ENCODE results near the gene MPHOSPH9.

The MPHOSPH9 gene

DNA sequence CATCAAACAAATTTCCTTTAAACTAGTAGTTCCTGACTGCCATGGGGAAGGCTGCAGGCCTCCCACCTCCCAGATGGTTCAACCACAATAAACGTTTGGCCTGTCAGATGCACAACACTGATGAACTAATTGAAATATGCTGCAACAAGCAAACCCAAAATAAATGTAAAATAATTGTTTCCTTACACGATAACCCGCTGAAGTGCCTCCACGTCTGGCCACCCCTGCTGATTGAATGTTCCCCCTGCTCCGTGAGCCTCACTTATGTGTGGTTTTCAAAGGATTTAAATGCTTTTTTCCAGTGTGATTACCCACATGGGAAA lies 90.5 kb downstream of the MPHOSPH9 start:
- peak overlapping the region; percentile 78 for H3K27ac ChIP-seq (ENCODE audit: low read depth, low read length)
- peaks cover 34 to 46% of the 10 kb centered on the region in 2 donors for H3K4me1 ChIP-seq (ENCODE audit: control insufficient read depth in 1 of 2, insufficient read depth in 2 of 2, low read length in 2 of 2)
- H3K27me3 ChIP-seq (ENCODE audit: control insufficient read depth in 1 of 2, insufficient read depth in 2 of 2, low read length in 2 of 2): no peaks in the 10 kb centered on the region
- no peak overlapping the region for H3K9ac ChIP-seq (ENCODE audit: low read depth in 1 of 2, low read length in 2 of 2)
- no peaks in the 10 kb centered on the region for H3K36me3 ChIP-seq (ENCODE audit: control insufficient read depth in 1 of 2, insufficient read depth in 2 of 2, low read length in 2 of 2)
- H3K9me3 ChIP-seq (ENCODE audit: control insufficient read depth in 1 of 2, low read length in 2 of 2): no peaks in the 10 kb centered on the region
- peak overlapping the region; percentile 5 to 8 for H3K4me3 ChIP-seq (ENCODE audit: low read depth in 1 of 2, low read length in 2 of 2)

DNA sequence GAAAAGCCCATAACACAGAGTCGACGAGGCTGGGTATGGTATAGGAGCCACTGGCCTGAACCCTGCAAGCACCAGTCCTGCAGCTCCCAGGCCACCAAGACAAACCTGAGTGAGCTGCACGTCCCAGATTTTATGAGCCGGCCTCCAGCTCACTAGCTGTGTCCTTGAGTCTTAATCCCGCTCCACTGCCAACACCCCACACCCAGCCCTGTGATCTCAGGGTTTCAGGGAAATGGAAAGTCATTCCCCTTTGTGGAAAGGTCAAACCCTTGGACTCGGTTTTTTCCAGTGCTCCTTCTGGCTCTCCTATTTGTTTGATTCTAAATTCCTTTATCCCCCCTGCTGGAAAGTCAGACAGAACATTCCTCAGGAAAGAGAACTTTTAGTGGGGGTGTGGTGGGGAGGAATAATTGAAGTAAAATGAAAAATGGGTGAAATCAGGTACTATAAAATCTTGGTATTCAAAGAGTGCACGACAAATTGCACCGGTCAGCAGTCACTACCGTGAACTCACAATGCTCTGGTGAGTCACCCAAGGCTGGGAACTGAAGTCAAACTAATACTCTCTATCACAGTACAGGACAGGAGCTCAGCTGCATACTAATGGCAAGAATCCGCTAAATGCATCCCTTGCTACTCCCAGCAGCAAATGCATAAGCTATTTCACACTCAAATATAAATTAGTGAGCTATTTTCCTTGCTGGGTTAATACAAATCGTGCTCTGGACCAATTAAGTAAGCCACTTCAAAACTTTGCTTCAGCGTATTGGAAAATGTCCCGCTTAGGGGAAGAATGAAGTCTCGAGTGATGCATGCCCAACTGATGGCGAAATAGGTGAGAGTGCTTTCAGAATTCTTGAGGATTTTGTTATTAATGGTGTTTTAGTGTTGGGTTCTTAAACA lies 91.1 kb downstream of the MPHOSPH9 start:
- Histone ChIP-seq H3K36me3 (ENCODE audit: control insufficient read depth in 1 of 2, insufficient read depth in 2 of 2, low read length in 2 of 2) (no peaks in the 10 kb centered on the region), H3K4me1 (ENCODE audit: control insufficient read depth in 1 of 2, insufficient read depth in 2 of 2, low read length in 2 of 2) (peaks cover 34 to 41% of the 10 kb centered on the region in 2 donors), H3K4me3 (ENCODE audit: low read depth in 1 of 2, low read length in 2 of 2) (peak overlapping the region in 1 of 2 donors; percentile 17), H3K27ac (ENCODE audit: low read depth, low read length) (peak overlapping the region; percentile 78), H3K9me3 (ENCODE audit: control insufficient read depth in 1 of 2, low read length in 2 of 2) (no peaks in the 10 kb centered on the region), H3K27me3 (ENCODE audit: control insufficient read depth in 1 of 2, insufficient read depth in 2 of 2, low read length in 2 of 2) (no peaks in the 10 kb centered on the region), H3K9ac (ENCODE audit: low read depth in 1 of 2, low read length in 2 of 2) (peak overlapping the region; percentile 2 to 50)

- Histone ChIP-seq H3K4me1 (ENCODE audit: control insufficient read depth in 1 of 2, insufficient read depth in 2 of 2, low read length in 2 of 2) (peaks cover 34 to 40% of the 10 kb centered on the region in 2 donors), H3K27ac (ENCODE audit: low read depth, low read length) (peak overlapping the region; percentile 76), H3K27me3 (ENCODE audit: control insufficient read depth in 1 of 2, insufficient read depth in 2 of 2, low read length in 2 of 2) (no peaks in the 10 kb centered on the region), H3K36me3 (ENCODE audit: control insufficient read depth in 1 of 2, insufficient read depth in 2 of 2, low read length in 2 of 2) (no peaks in the 10 kb centered on the region), H3K4me3 (ENCODE audit: low read depth in 1 of 2, low read length in 2 of 2) (peak overlapping the region; percentile 8 to 17), H3K9me3 (ENCODE audit: control insufficient read depth in 1 of 2, low read length in 2 of 2) (no peaks in the 10 kb centered on the region), H3K9ac (ENCODE audit: low read depth in 1 of 2, low read length in 2 of 2) (peak overlapping the region; percentile 2 to 50)
Observed at GRCh38 chr12:123140676-123141614, 92.0 kb downstream of the MPHOSPH9 start.

DNA sequence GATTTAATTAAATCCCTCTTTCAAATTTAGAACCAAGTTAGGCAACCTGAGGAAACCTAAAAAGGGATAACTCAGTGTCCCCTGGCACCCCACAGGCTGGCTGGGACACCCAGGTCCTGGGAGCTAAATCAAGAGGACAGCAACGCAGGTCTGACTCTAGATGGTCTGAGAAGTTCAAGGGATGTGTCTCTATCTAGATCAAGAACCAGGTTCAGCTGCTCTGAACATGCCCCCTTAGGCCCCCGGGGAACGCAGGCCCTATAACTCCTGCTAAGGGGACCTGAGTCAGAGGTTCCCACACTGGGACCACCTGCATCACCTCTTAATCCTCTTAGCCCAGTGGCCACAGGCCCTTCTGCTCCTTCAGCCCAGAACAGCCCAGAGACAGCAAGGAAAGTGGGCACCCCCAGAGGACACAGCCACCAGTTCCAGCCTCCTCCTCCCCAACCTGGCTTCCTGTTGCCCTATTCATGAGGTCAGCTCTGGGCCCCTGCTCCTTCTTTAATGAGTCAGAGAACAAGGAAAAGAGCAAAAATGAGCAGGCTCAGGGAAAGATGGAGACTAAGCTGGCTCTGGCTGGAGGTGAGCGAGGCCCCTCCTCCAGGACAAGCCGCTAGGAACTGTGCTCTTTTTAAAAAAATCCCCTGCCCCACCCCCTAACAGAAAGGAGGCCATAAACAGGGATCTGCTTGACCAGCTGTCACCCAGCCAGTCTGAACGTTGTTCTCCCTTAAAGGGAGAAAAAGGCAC lies 92.8 kb downstream of the MPHOSPH9 start:
- H3K36me3 ChIP-seq (ENCODE audit: control insufficient read depth in 1 of 2, insufficient read depth in 2 of 2, low read length in 2 of 2): no peaks in the 10 kb centered on the region
- H3K27ac ChIP-seq (ENCODE audit: low read depth, low read length): peak overlapping the region; percentile 76
- no peaks in the 10 kb centered on the region for H3K27me3 ChIP-seq (ENCODE audit: control insufficient read depth in 1 of 2, insufficient read depth in 2 of 2, low read length in 2 of 2)
- H3K4me1 ChIP-seq (ENCODE audit: control insufficient read depth in 1 of 2, insufficient read depth in 2 of 2, low read length in 2 of 2): peaks cover 34 to 40% of the 10 kb centered on the region in 2 donors
- H3K4me3 ChIP-seq (ENCODE audit: low read depth in 1 of 2, low read length in 2 of 2): no peak overlapping the region
- H3K9ac ChIP-seq (ENCODE audit: low read depth in 1 of 2, low read length in 2 of 2): peak overlapping the region in 1 of 2 donors; percentile 50
- no peaks in the 10 kb centered on the region for H3K9me3 ChIP-seq (ENCODE audit: control insufficient read depth in 1 of 2, low read length in 2 of 2)

GRCh38 chr12:123135688-123136087 lies 97.3 kb downstream of the MPHOSPH9 start:
- Histone ChIP-seq H3K4me3 (ENCODE audit: low read depth in 1 of 2, low read length in 2 of 2) (no peak overlapping the region), H3K4me1 (ENCODE audit: control insufficient read depth in 1 of 2, insufficient read depth in 2 of 2, low read length in 2 of 2) (peaks cover 28 to 29% of the 10 kb centered on the region in 2 donors), H3K27ac (ENCODE audit: low read depth, low read length) (no peak overlapping the region), H3K36me3 (ENCODE audit: control insufficient read depth in 1 of 2, insufficient read depth in 2 of 2, low read length in 2 of 2) (peaks cover 0 to 3% of the 10 kb centered on the region in 2 donors), H3K9me3 (ENCODE audit: control insufficient read depth in 1 of 2, low read length in 2 of 2) (no peaks in the 10 kb centered on the region), H3K27me3 (ENCODE audit: control insufficient read depth in 1 of 2, insufficient read depth in 2 of 2, low read length in 2 of 2) (no peaks in the 10 kb centered on the region), H3K9ac (ENCODE audit: low read depth in 1 of 2, low read length in 2 of 2) (no peak overlapping the region)

DNA sequence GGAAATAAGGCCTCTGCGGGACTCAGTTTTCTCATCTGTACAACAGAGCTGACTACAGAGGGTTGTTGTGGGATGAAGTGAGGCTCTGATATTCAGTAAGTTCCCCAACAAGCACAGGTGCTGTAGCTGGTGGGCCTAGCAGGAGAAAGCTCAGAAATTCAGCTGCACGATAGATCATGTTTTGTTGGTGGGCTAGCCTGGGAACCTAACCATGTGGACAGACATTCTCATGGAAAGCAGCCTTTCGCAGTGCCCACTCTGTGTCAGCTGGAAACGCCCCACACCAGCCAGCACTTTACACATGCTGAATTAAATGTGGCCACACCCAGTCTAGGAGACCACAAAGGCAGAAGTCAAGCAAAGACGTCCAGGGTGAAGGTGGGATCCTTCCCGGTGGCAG lies 98.1 kb downstream of the MPHOSPH9 start:
- H3K27ac ChIP-seq (ENCODE audit: low read depth, low read length): no peak overlapping the region
- peaks cover 19 to 21% of the 10 kb centered on the region in 2 donors for H3K4me1 ChIP-seq (ENCODE audit: control insufficient read depth in 1 of 2, insufficient read depth in 2 of 2, low read length in 2 of 2)
- no peak overlapping the region for H3K4me3 ChIP-seq (ENCODE audit: low read depth in 1 of 2, low read length in 2 of 2)
- peaks cover 0 to 3% of the 10 kb centered on the region in 2 donors for H3K36me3 ChIP-seq (ENCODE audit: control insufficient read depth in 1 of 2, insufficient read depth in 2 of 2, low read length in 2 of 2)
- no peak overlapping the region for H3K9ac ChIP-seq (ENCODE audit: low read depth in 1 of 2, low read length in 2 of 2)
- no peaks in the 10 kb centered on the region for H3K9me3 ChIP-seq (ENCODE audit: control insufficient read depth in 1 of 2, low read length in 2 of 2)
- no peaks in the 10 kb centered on the region for H3K27me3 ChIP-seq (ENCODE audit: control insufficient read depth in 1 of 2, insufficient read depth in 2 of 2, low read length in 2 of 2)

GRCh38 chr12:123134271-123134671 lies 98.7 kb downstream of the MPHOSPH9 start:
- peaks cover 16 to 18% of the 10 kb centered on the region in 2 donors for H3K4me1 ChIP-seq (ENCODE audit: control insufficient read depth in 1 of 2, insufficient read depth in 2 of 2, low read length in 2 of 2)
- no peak overlapping the region for H3K27ac ChIP-seq (ENCODE audit: low read depth, low read length)
- no peaks in the 10 kb centered on the region for H3K9me3 ChIP-seq (ENCODE audit: control insufficient read depth in 1 of 2, low read length in 2 of 2)
- peaks cover 0 to 3% of the 10 kb centered on the region in 2 donors for H3K36me3 ChIP-seq (ENCODE audit: control insufficient read depth in 1 of 2, insufficient read depth in 2 of 2, low read length in 2 of 2)
- H3K4me3 ChIP-seq (ENCODE audit: low read depth in 1 of 2, low read length in 2 of 2): no peak overlapping the region
- no peak overlapping the region for H3K9ac ChIP-seq (ENCODE audit: low read depth in 1 of 2, low read length in 2 of 2)
- no peaks in the 10 kb centered on the region for H3K27me3 ChIP-seq (ENCODE audit: control insufficient read depth in 1 of 2, insufficient read depth in 2 of 2, low read length in 2 of 2)

GRCh38 chr12:123133701-123134100 lies 99.2 kb downstream of the MPHOSPH9 start:
- no peak overlapping the region for H3K9ac ChIP-seq (ENCODE audit: low read depth in 1 of 2, low read length in 2 of 2)
- H3K27ac ChIP-seq (ENCODE audit: low read depth, low read length): no peak overlapping the region
- no peaks in the 10 kb centered on the region for H3K9me3 ChIP-seq (ENCODE audit: control insufficient read depth in 1 of 2, low read length in 2 of 2)
- peaks cover 0 to 3% of the 10 kb centered on the region in 2 donors for H3K36me3 ChIP-seq (ENCODE audit: control insufficient read depth in 1 of 2, insufficient read depth in 2 of 2, low read length in 2 of 2)
- no peaks in the 10 kb centered on the region for H3K27me3 ChIP-seq (ENCODE audit: control insufficient read depth in 1 of 2, insufficient read depth in 2 of 2, low read length in 2 of 2)
- H3K4me3 ChIP-seq (ENCODE audit: low read depth in 1 of 2, low read length in 2 of 2): no peak overlapping the region
- H3K4me1 ChIP-seq (ENCODE audit: control insufficient read depth in 1 of 2, insufficient read depth in 2 of 2, low read length in 2 of 2): peaks cover 16 to 18% of the 10 kb centered on the region in 2 donors

- no peak overlapping the region for H3K4me3 ChIP-seq (ENCODE audit: low read depth in 1 of 2, low read length in 2 of 2)
- peaks cover 0 to 3% of the 10 kb centered on the region in 2 donors for H3K36me3 ChIP-seq (ENCODE audit: control insufficient read depth in 1 of 2, insufficient read depth in 2 of 2, low read length in 2 of 2)
- H3K27me3 ChIP-seq (ENCODE audit: control insufficient read depth in 1 of 2, insufficient read depth in 2 of 2, low read length in 2 of 2): no peaks in the 10 kb centered on the region
- H3K4me1 ChIP-seq (ENCODE audit: control insufficient read depth in 1 of 2, insufficient read depth in 2 of 2, low read length in 2 of 2): peaks cover 16 to 18% of the 10 kb centered on the region in 2 donors
- no peak overlapping the region for H3K9ac ChIP-seq (ENCODE audit: low read depth in 1 of 2, low read length in 2 of 2)
- no peaks in the 10 kb centered on the region for H3K9me3 ChIP-seq (ENCODE audit: control insufficient read depth in 1 of 2, low read length in 2 of 2)
- H3K27ac ChIP-seq (ENCODE audit: low read depth, low read length): no peak overlapping the region
Observed at GRCh38 chr12:123132951-123133619, 99.9 kb downstream of the MPHOSPH9 start.
